ENCODE measurements around the gene TUSC2. TPM values are rescaled to one million over a fixed set of nuclear protein-coding genes. Genes with fewer than 3 reads are reported as not detected.

Gene TUSC2
- total RNA-seq, 4 donors from 2014 or later: 28.7 to 63.7 (median 42.3) TPM

- TF ChIP-seq POLR2A (IDR thresholded peaks at IDR 0.05): no peak
- TF ChIP-seq, protein P1, sequence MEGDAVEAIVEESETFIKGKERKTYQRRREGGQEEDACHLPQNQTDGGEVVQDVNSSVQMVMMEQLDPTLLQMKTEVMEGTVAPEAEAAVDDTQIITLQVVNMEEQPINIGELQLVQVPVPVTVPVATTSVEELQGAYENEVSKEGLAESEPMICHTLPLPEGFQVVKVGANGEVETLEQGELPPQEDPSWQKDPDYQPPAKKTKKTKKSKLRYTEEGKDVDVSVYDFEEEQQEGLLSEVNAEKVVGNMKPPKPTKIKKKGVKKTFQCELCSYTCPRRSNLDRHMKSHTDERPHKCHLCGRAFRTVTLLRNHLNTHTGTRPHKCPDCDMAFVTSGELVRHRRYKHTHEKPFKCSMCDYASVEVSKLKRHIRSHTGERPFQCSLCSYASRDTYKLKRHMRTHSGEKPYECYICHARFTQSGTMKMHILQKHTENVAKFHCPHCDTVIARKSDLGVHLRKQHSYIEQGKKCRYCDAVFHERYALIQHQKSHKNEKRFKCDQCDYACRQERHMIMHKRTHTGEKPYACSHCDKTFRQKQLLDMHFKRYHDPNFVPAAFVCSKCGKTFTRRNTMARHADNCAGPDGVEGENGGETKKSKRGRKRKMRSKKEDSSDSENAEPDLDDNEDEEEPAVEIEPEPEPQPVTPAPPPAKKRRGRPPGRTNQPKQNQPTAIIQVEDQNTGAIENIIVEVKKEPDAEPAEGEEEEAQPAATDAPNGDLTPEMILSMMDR (IDR thresholded peaks at IDR 0.05): no peak
- Histone ChIP-seq H3K9me3 (no peaks in the 10 kb centered on the region), H3K4me3 (replicated peaks in 1 of 3) (no peak overlapping the region), H3K27me3 (no peaks in the 10 kb centered on the region), H3K27ac (no peak overlapping the region), H3K4me1 (no peaks in the 10 kb centered on the region), H3K36me3 (no peaks in the 10 kb centered on the region)
- intact Hi-C loops (cut with DNase I): no loop called here
- no peak for DNase-seq
- WGBS, 2 donors: 67 to 78% methylated on average over 8 of the region's 8 CpGs
These were observed 44.3 kb upstream of the TUSC2 start for GRCh38 chr3:50372349-50372748.

- Histone ChIP-seq H3K9me3 (no peaks in the 10 kb centered on the region), H3K27me3 (no peaks in the 10 kb centered on the region), H3K27ac (no peak overlapping the region), H3K4me1 (no peaks in the 10 kb centered on the region), H3K4me3 (replicated peaks in 1 of 3) (no peak overlapping the region), H3K36me3 (no peaks in the 10 kb centered on the region)
- WGBS, 2 donors: 83 to 85% methylated on average over 3 of the region's 3 CpGs
- DNase-seq: no peak
- no peak for TF ChIP-seq POLR2A (IDR thresholded peaks at IDR 0.05)
- TF ChIP-seq, protein P1 (IDR thresholded peaks at IDR 0.05): no peak
- intact Hi-C loops (cut with DNase I): no loop called here
These were observed 43.2 kb upstream of the TUSC2 start for GRCh38 chr3:50371133-50371685.

DNA sequence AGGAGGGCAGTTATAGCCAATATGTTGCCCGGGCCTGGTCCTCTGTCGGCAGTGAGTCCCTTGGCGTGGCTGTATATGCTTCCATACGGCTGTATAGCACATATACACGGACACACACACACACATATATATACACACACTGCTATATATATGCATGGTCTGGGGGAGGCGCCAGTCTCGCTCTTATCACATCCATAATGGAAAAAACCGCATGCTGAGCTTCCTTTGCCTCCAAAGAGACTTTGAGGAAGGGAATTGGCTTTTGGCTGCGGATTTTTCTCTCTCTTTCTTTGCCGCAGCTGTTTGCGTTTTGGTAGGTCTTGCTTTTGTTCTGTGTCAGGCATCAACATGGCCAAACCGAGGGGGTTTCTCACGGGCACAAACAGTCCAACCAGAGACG lies 42.6 kb upstream of the TUSC2 start:
- Histone ChIP-seq H3K27ac (no peak overlapping the region), H3K4me1 (peaks cover 3 to 4% of the 10 kb centered on the region in 2 donors), H3K36me3 (no peaks in the 10 kb centered on the region), H3K27me3 (no peaks in the 10 kb centered on the region), H3K4me3 (replicated peaks in 1 of 3) (no peak overlapping the region), H3K9me3 (no peaks in the 10 kb centered on the region)
- intact Hi-C loops (cut with DNase I): no loop called here
- TF ChIP-seq, protein P1 (IDR thresholded peaks at IDR 0.05): no peak
- TF ChIP-seq POLR2A (IDR thresholded peaks at IDR 0.05): no peak
- 67% methylated on average over 14 of the region's 14 CpGs for WGBS, 2 donors
- DNase-seq: no peak

GRCh38 chr3:50369012-50369670 lies 41.1 kb upstream of the TUSC2 start:
- Histone ChIP-seq H3K4me3 (replicated peaks in 1 of 3) (no peak overlapping the region), H3K27me3 (no peaks in the 10 kb centered on the region), H3K27ac (no peak overlapping the region), H3K36me3 (no peaks in the 10 kb centered on the region), H3K9me3 (no peaks in the 10 kb centered on the region), H3K4me1 (peaks cover 14% of the 10 kb centered on the region in 2 donors)
- TF ChIP-seq POLR2A (IDR thresholded peaks at IDR 0.05): no peak
- TF ChIP-seq, protein P1 (IDR thresholded peaks at IDR 0.05): no peak
- intact Hi-C loops (cut with DNase I): no loop called here
- DNase-seq: no peak
- WGBS, 2 donors: 69 to 83% methylated on average over 8 of the region's 9 CpGs

DNA sequence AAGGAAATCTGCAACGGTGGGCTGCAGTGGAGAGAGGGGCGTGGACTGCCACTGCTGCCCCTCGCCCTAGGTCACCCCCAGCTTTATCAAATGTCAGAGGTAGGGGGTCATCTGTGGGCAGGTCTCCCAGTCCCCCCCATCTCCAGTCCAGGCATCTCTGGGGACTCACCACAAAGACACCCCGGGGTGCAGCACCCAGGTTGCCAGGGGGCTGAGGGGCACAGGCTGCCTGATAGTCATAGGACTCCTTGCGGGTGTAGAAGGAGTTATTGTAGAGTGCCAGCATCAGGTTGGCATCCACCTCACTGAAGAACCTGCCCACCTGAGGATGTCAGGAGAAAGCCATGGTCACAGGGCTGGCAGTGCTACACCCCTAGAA lies 37.8 kb upstream of the TUSC2 start:
- Histone ChIP-seq H3K36me3 (no peaks in the 10 kb centered on the region), H3K27ac (peak overlapping the region in 1 of 3 donors; percentile 7), H3K4me3 (replicated peaks in 1 of 3) (peak overlapping the region in 1 of 3 donors; percentile 55), H3K9me3 (no peaks in the 10 kb centered on the region), H3K27me3 (no peaks in the 10 kb centered on the region), H3K4me1 (peaks cover 14 to 15% of the 10 kb centered on the region in 2 donors)
- DNase-seq: no peak
- 60 to 74% methylated on average over 2 to 5 of the region's 5 CpGs for WGBS, 2 donors
- TF ChIP-seq POLR2A (IDR thresholded peaks at IDR 0.05): no peak
- TF ChIP-seq, protein P1 (IDR thresholded peaks at IDR 0.05): no peak
- intact Hi-C loops (cut with DNase I): no loop called here

Data from thyroid gland (tissue), 4 donors.